Measurements from ENCODE around the gene DYDC2.
"Not testable (repeated sequence)": the region's sequence is repeated elsewhere in the genome, so short reads cannot be mapped to it uniquely, and the experiment has no call there.

Gene DYDC2

GRCh38 chr10:80356563-80356988, at the start of gene DYDC2, which contains the start of gene DYDC1:
Gene DYDC2, plus strand, starts transcription at chr10:80356781. Its CDS starts 5,663 bp downstream, at chr10:80362444.
Gene DYDC1, minus strand, starts transcription at chr10:80356755. Its CDS starts 4,154 bp downstream, at chr10:80352601.
- DNase-seq (ENCODE audit: low read depth): peak; percentile 12

GRCh38 chr10:80313523-80313922, 43.1 kb upstream of the DYDC2 start:
- DNase-seq (ENCODE audit: low read depth): no peak

GRCh38 chr10:80315391-80315790, 41.2 kb upstream of the DYDC2 start:
- no peak for DNase-seq (ENCODE audit: low read depth)

GRCh38 chr10:80318742-80319141, 37.8 kb upstream of the DYDC2 start:
- no peak for DNase-seq (ENCODE audit: low read depth)

- no peak for DNase-seq (ENCODE audit: low read depth)
These were observed 37.3 kb upstream of the DYDC2 start for GRCh38 chr10:80319318-80319717.

GRCh38 chr10:80319725-80320290, 36.8 kb upstream of the DYDC2 start:
- no peak for DNase-seq (ENCODE audit: low read depth)

GRCh38 chr10:80320377-80320776, 36.2 kb upstream of the DYDC2 start:
- DNase-seq (ENCODE audit: low read depth): no peak

GRCh38 chr10:80321183-80321582, 35.4 kb upstream of the DYDC2 start:
- DNase-seq (ENCODE audit: low read depth): no peak

GRCh38 chr10:80322158-80322557, 34.4 kb upstream of the DYDC2 start:
- DNase-seq (ENCODE audit: low read depth): no peak

- DNase-seq (ENCODE audit: low read depth): no peak
These were observed 33.9 kb upstream of the DYDC2 start for GRCh38 chr10:80322711-80323110.

GRCh38 chr10:80323311-80323710, 33.3 kb upstream of the DYDC2 start:
- DNase-seq (ENCODE audit: low read depth): no peak

- no peak for DNase-seq (ENCODE audit: low read depth)
These were observed 32.5 kb upstream of the DYDC2 start for GRCh38 chr10:80324086-80324485.

- no peak for DNase-seq (ENCODE audit: low read depth)
These were observed 31.7 kb upstream of the DYDC2 start for GRCh38 chr10:80324891-80325364.

GRCh38 chr10:80333983-80334382, 22.6 kb upstream of the DYDC2 start:
- no peak for DNase-seq (ENCODE audit: low read depth)

GRCh38 chr10:80344276-80344675, 12.3 kb upstream of the DYDC2 start:
- no peak for DNase-seq (ENCODE audit: low read depth)

- DNase-seq (ENCODE audit: low read depth): no peak
These were observed 11.7 kb upstream of the DYDC2 start for GRCh38 chr10:80344912-80345311.

GRCh38 chr10:80350251-80350650, 6.3 kb upstream of the DYDC2 start:
- no peak for DNase-seq (ENCODE audit: low read depth)

- no peak for DNase-seq (ENCODE audit: low read depth)
These were observed 5.4 kb upstream of the DYDC2 start for GRCh38 chr10:80351220-80351619.

- no peak for DNase-seq (ENCODE audit: low read depth)
These were observed 639 bp downstream of the DYDC2 start for GRCh38 chr10:80356989-80357850.

GRCh38 chr10:80357851-80358125, 1.2 kb downstream of the DYDC2 start:
- no peak for DNase-seq (ENCODE audit: low read depth)

GRCh38 chr10:80358925-80359324, 2.3 kb downstream of the DYDC2 start:
- DNase-seq (ENCODE audit: low read depth): not testable (repeated sequence)

GRCh38 chr10:80359644-80360043, 3.1 kb downstream of the DYDC2 start:
- DNase-seq (ENCODE audit: low read depth): no peak

- DNase-seq (ENCODE audit: low read depth): no peak
These were observed 8.9 kb downstream of the DYDC2 start for GRCh38 chr10:80365510-80365909.

- DNase-seq (ENCODE audit: low read depth): no peak
These were observed 14.9 kb downstream of the DYDC2 start for GRCh38 chr10:80371467-80371866.

Measured in activated gamma-delta T cell treated with anti-CD3 and anti-CD28 coated beads, Interleukin-2, amount 50 U/mL, for 16 hours (primary cell).